B cell (primary cell): ENCODE measurements around the gene TENM3. TPM values are rescaled to one million over a fixed set of nuclear protein-coding genes. Genes with fewer than 3 reads are reported as not detected.

Experiments
- ATAC-seq: fragments of 200-7000 bp; cut with Tn5 transposase; one replicate; pipeline ENCODE4 v1.10.0; 2021; ENCODE audit warnings: low read depth, mild to moderate bottlenecking, moderate number of reproducible peaks, moderate library complexity
- CTCF ChIA-PET: fragments of 350-600 bp; sonication (Branson Sonifier 250); formaldehyde crosslinking; loops from one replicate; lab custom pipeline; 2021; ENCODE audit warnings: antibody characterized with exemption, inconsistent platforms; lab: Charles Lee
- POLR2A ChIA-PET: fragments of 350-600 bp; sonication (Branson Sonifier 250); formaldehyde crosslinking; loops from one replicate; lab custom pipeline; 2021; ENCODE audit warnings: antibody characterized with exemption; lab: Charles Lee
- DNase-seq: peaks from one replicate; pipeline ENCODE4 v3.0.0; 2013
- H2AFZ ChIP-seq: 2 replicates; pipeline ENCODE4 v1.6.1; 2012; ENCODE audit warnings: mild to moderate bottlenecking, low read depth, low read length; ENCODE audit not compliant: insufficient read depth, poor library complexity, severe bottlenecking
- H3K27ac ChIP-seq, 2 donors: 1 replicate in 1 of 2; 2 replicates in 1 of 2; pipeline ENCODE4 v1.5.1; 2012 to 2013; ENCODE audit warnings: low read length in 2 of 2, mild to moderate bottlenecking in 2 of 2, moderate library complexity in 1 of 2
- H3K27me3 ChIP-seq, 4 experiments: fragments of 200-600 bp in 1 of 4; sonication (generic) in 1 of 4; replicated peaks in 1 of 4; 1 replicate in 2 of 4; 2 replicates in 2 of 4; pipeline versions ENCODE4 v1.6.1 to v1.7.0; 2013 to 2016; ENCODE audit warnings: low read length in 3 of 4, mild to moderate bottlenecking in 2 of 4, mixed read lengths in 1 of 4, moderate library complexity in 1 of 4; ENCODE audit not compliant: insufficient read depth in 4 of 4, control insufficient read depth in 3 of 4; ENCODE audit errors: control extremely low read depth in 1 of 4
- H3K36me3 ChIP-seq, 2 experiments: replicated peaks in 1 of 2; 1 replicate in 1 of 2; 2 replicates in 1 of 2; pipeline versions ENCODE4 v1.6.1 to v1.7.1; 2013; ENCODE audit warnings: low read length in 1 of 2; ENCODE audit not compliant: insufficient read depth in 2 of 2, control insufficient read depth in 1 of 2; ENCODE audit errors: control extremely low read depth in 1 of 2, extremely low read depth in 1 of 2
- H3K4me1 ChIP-seq, 2 donors: fragments of 200-600 bp in 1 of 2; sonication (generic) in 1 of 2; 1 replicate in 1 of 2; 2 replicates in 1 of 2; pipeline versions ENCODE4 v1.5.1 to v1.6.1; 2013 to 2017; ENCODE audit warnings: low read length in 2 of 2; ENCODE audit not compliant: control insufficient read depth in 2 of 2, insufficient read depth in 2 of 2
- H3K4me2 ChIP-seq: replicated peaks from 2 replicates; pipeline ENCODE3; 2012; ENCODE audit warnings: mild to moderate bottlenecking, low read depth, low read length; ENCODE audit not compliant: poor library complexity, severe bottlenecking
- H3K4me3 ChIP-seq, 5 experiments: fragments of 200-600 bp in 1 of 5; sonication (generic) in 1 of 5; 1 replicate in 3 of 5; 2 replicates in 2 of 5; pipeline versions ENCODE4 v1.5.1 to v1.7.0; 2011 to 2016; ENCODE audit warnings: low read length in 4 of 5, mild to moderate bottlenecking in 4 of 5, low read depth in 2 of 5, control low read depth in 1 of 5, moderate library complexity in 1 of 5; ENCODE audit not compliant: insufficient read depth in 1 of 5; ENCODE audit errors: control extremely low read depth in 1 of 5, extremely low read depth in 1 of 5
- H3K79me2 ChIP-seq: fragments of 200-600 bp; sonication (generic); one replicate; pipeline ENCODE4 v1.6.0; 2016; ENCODE audit warnings: low read length; ENCODE audit not compliant: control insufficient read depth, insufficient read depth
- H3K9ac ChIP-seq: fragments of 200-600 bp; sonication (generic); 2 replicates; pipeline ENCODE4 v1.6.1; 2017; ENCODE audit warnings: mild to moderate bottlenecking, low read length, moderate library complexity
- H3K9me3 ChIP-seq, 3 donors: one replicate each; pipeline versions ENCODE4 v1.6.1 to v1.7.1; 2013; ENCODE audit warnings: low read length in 2 of 3; ENCODE audit not compliant: control insufficient read depth in 2 of 3, insufficient read depth in 1 of 3; ENCODE audit errors: control extremely low read depth in 1 of 3
- H4K20me1 ChIP-seq: 2 replicates; pipeline ENCODE4 v1.6.0; 2012; ENCODE audit warnings: mild to moderate bottlenecking, low read length; ENCODE audit not compliant: insufficient read depth, control insufficient read depth, poor library complexity, severe bottlenecking
- H3K27ac Mint-ChIP-seq: one replicate; pipeline ENCODE4 v1.8.0; 2021; ENCODE audit warnings: mixed read lengths
- H3K27me3 Mint-ChIP-seq: one replicate; pipeline ENCODE4 v1.8.0; 2021; ENCODE audit warnings: mixed read lengths
- H3K4me1 Mint-ChIP-seq: one replicate; pipeline ENCODE4 v1.8.0; 2021; ENCODE audit warnings: mixed read lengths
- H3K4me3 Mint-ChIP-seq: one replicate; pipeline ENCODE4 v1.8.0; 2021; ENCODE audit warnings: mixed read lengths
- H3K9me3 Mint-ChIP-seq: one replicate; pipeline ENCODE4 v1.8.0; 2022; ENCODE audit warnings: mixed read lengths; ENCODE audit not compliant: insufficient read depth
- EZH2 ChIP-seq: IDR thresholded peaks from 2 replicates; pipeline ENCODE4 v1.6.1; 2012; ENCODE audit warnings: borderline replicate concordance, low read depth, mild to moderate bottlenecking, moderate library complexity, low read length; ENCODE audit not compliant: insufficient read depth, poor library complexity, severe bottlenecking
- WGBS: methylation state at CpG from one replicate; pipeline ENCODE4 v1.1.5; 2013; ENCODE audit warnings: missing lambda C conversion rate; ENCODE audit not compliant: insufficient coverage; 5-methylcytosine and 5-hydroxymethylcytosine counted together
- intact Hi-C: fragments of 100-400 bp; cut with micrococcal nuclease; formaldehyde crosslinking; loops from one replicate; pipeline ENCODE4 v1.10.0; 2022
- polyA plus RNA-seq: library from polyadenylated mRNA; depleted of rRNA; stranded (reverse); fragments of >200 nt; gene quantifications from 2 replicates; pipeline ENCODE4 v1.2.3, GENCODE V29; 2012
- total RNA-seq, 2 donors: library from RNA; stranded (reverse); fragments of 120-200 nt in 1 of 2; gene quantifications; 1 replicate in 1 of 2; 2 replicates in 1 of 2; pipeline versions ENCODE4 v1.2.3 to v1.2.4, GENCODE V29; 2013 to 2022
- TF ChIP-seq, protein P1 (sequence below): fragments of 200-600 bp; IDR thresholded peaks from one replicate; pipeline ENCODE4 v1.8.0; 2022; ENCODE audit warnings: antibody characterized with exemption, mild to moderate bottlenecking

Gene TENM3
- total and polyA plus RNA-seq, 2 donors (not counting 1 experiment from before 2014, with no cell fraction given): not detected

DNA sequence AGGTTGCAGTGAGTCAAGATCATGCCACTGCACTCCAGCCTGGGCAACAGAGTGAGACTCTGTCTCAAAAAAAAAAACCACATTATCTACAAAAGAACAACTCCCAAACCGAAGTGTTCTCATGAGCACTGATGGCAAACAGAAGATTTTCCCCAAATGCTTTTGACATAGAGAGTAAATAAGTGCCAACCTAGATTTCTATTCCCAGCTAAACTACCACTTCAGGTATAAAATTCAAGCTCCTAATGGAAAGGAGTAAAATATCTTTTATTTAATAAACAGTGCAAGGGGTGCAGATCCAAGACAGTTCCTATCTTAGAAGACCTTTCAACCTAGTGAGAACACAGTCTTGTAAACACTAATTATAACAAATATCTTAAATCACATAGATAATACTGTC is 170.3 kb downstream of the TENM3 start:
- H3K4me3 Mint-ChIP-seq: no peak overlapping the region
- H3K79me2 ChIP-seq: no peaks in the 10 kb centered on the region
- TF ChIP-seq EZH2: no peak
- TF ChIP-seq, protein P1, sequence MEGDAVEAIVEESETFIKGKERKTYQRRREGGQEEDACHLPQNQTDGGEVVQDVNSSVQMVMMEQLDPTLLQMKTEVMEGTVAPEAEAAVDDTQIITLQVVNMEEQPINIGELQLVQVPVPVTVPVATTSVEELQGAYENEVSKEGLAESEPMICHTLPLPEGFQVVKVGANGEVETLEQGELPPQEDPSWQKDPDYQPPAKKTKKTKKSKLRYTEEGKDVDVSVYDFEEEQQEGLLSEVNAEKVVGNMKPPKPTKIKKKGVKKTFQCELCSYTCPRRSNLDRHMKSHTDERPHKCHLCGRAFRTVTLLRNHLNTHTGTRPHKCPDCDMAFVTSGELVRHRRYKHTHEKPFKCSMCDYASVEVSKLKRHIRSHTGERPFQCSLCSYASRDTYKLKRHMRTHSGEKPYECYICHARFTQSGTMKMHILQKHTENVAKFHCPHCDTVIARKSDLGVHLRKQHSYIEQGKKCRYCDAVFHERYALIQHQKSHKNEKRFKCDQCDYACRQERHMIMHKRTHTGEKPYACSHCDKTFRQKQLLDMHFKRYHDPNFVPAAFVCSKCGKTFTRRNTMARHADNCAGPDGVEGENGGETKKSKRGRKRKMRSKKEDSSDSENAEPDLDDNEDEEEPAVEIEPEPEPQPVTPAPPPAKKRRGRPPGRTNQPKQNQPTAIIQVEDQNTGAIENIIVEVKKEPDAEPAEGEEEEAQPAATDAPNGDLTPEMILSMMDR: no peak
- H3K4me1 ChIP-seq: no peaks in the 10 kb centered on the region
- H3K4me1 Mint-ChIP-seq: no peaks in the 10 kb centered on the region
- no peaks in the 10 kb centered on the region for H3K27me3 ChIP-seq
- intact Hi-C loops: no loop called here
- H3K9me3 ChIP-seq: peaks cover 0 to 17% (median 1%) of the 10 kb centered on the region in 3 donors
- ChIA-PET CTCF (no interaction called here), POLR2A (no interaction called here)
- no peak overlapping the region for H2AFZ ChIP-seq
- no peak for DNase-seq
- no peak overlapping the region for H3K27ac ChIP-seq
- ATAC-seq: no peak
- H3K36me3 ChIP-seq: no peaks in the 10 kb centered on the region
- WGBS: no CpG with 5 or more reads among the region's 1 CpG
- H3K27ac Mint-ChIP-seq: no peak overlapping the region
- H3K4me3 ChIP-seq: no peak overlapping the region
- H4K20me1 ChIP-seq: no peaks in the 10 kb centered on the region
- H3K27me3 Mint-ChIP-seq: no peaks in the 10 kb centered on the region
- H3K9me3 Mint-ChIP-seq: peaks cover 5% of the 10 kb centered on the region
- H3K9ac ChIP-seq: no peak overlapping the region
- no peak overlapping the region for H3K4me2 ChIP-seq

DNA sequence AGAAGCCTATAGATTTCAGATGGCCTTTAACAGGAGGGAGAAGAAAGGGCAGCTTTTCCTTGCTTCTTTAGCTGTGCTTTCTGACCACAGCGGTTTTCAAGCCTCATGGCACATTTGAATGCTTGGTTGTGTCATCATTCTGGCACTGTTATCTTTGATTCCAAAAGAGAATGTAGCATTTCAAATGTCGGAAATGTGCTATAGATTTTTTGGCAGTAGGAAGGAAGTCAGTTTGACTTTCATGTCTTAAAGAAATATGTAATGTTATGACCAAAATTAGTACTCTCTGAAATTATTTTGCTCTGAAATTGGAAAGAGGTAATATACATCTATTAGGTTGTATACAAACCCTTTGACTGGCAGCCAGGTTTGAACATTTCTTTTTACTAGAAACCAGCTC is 171.9 kb downstream of the TENM3 start:
- ATAC-seq (no peak), DNase-seq (no peak)
- H3K9me3 ChIP-seq: peaks cover 0 to 19% (median 1%) of the 10 kb centered on the region in 3 donors
- Mint-ChIP-seq H3K9me3 (peaks cover 5% of the 10 kb centered on the region), H3K4me3 (no peak overlapping the region), H3K4me1 (no peaks in the 10 kb centered on the region), H3K27me3 (no peaks in the 10 kb centered on the region), H3K27ac (no peak overlapping the region)
- H4K20me1 ChIP-seq: no peaks in the 10 kb centered on the region
- POLR2A ChIA-PET: no interaction called here
- no peak overlapping the region for H3K27ac ChIP-seq
- TF ChIP-seq, protein P1: no peak
- no peak for TF ChIP-seq EZH2
- H3K79me2 ChIP-seq: no peaks in the 10 kb centered on the region
- H3K36me3 ChIP-seq: no peaks in the 10 kb centered on the region
- H3K4me3 ChIP-seq: no peak overlapping the region
- H3K27me3 ChIP-seq: no peaks in the 10 kb centered on the region
- intact Hi-C loops: no loop called here
- no peaks in the 10 kb centered on the region for H3K4me1 ChIP-seq
- 75% methylated on average over 1 of the region's 2 CpGs for WGBS
- H3K9ac ChIP-seq: no peak overlapping the region
- H2AFZ ChIP-seq: no peak overlapping the region
- no peak overlapping the region for H3K4me2 ChIP-seq
- CTCF ChIA-PET: no interaction called here
